Stimulated activated CD8-positive, alpha-beta memory T cell treated with anti-CD3 and anti-CD28 coated beads, Interleukin-12 subunit alpha, Interleukin-12 subunit beta, amount 100 ng/mL, for 24 hours (primary cell): ENCODE data around the gene ADIPOR2.

Experiments
- DNase-seq: peaks from one replicate; pipeline ENCODE4 v3.0.0-alpha.2; 2020; ENCODE audit errors: extremely low read depth

ADIPOR2 gene

DNA sequence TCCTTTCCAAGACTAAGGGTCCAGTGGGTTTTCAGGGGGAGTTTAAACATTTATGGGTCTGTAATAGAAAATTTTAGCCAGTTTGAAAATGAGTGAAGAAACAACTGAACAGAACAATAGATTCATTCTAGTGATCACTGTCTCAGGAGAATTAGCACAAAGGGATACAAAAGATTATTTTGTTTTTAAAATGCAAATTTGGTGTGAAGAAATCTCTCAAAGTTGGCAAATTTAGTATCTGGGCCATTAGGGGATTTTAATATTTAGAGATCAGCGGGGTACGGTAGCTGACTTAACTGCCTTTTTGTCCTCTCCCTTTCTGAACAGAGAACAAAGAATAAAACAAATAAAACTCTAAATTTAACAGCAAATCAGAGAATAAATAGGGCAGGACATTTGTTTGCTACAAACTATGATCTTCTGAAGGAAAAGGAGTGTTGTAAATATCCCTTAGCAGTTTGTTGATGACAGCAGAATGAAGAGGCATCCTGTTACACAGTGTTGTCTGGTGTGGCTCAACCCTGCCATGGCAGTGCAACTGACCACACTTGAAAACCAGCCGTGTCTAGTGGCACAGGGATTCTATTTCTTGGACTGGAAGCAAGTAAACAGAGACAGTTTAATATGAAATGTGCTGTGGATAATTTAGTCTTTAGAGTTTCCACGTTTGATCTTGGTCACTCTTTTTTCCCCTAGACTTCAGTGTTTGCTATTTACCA lies 83.2 kb downstream of the ADIPOR2 start:
- no peak for DNase-seq

DNA sequence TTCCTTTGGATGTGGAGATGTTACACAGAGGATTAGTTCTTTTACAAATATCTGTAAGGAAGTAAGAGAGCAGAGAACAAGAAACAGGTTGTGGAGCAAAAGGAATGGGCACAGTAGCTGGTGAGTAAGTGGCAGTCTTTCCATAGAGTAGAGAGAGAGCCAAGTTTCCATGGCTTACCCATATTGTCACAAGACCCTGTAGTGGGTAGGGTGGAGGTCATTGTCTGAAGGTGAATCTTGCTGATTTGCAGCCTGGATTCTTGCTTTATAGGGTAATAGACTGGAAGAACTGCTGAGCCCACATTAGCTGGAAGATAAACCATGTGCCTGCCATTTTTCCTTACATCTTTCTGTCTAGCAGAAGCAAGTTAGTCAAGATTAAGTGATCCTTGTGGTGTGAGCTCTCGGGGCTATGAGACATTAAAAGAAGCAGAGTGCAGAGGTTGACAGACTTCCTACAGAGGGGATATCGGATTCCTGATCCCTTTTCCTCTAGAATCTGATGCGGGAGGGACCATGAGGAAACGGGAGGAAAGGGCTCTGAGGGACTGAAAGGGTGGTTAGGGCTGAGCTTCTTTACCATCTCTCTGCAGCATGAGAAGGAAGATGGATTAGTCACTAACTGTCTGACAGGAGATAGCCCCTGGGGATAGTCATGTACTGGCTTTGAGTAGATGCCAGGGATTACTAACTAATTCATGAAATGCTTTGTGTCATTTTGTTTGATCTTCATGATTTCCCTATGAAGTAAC lies 85.5 kb downstream of the ADIPOR2 start:
- DNase-seq: no peak

DNA sequence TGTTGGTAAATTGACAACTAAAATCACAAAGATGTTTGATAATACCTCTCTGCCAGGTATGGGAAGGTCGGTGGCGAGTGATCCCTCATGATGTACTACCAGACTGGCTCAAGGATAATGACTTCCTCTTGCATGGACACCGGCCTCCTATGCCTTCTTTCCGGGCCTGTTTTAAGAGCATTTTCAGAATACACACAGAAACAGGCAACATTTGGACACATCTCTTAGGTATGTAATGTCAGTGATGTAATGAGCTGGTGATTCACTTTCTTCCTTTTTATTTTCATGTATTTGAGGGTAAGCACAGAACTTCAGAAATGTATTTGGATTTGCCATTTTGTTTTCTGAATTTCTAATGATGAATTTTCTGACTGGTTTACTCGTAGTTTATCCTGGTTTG lies 86.9 kb downstream of the ADIPOR2 start:
- DNase-seq: no peak

DNA sequence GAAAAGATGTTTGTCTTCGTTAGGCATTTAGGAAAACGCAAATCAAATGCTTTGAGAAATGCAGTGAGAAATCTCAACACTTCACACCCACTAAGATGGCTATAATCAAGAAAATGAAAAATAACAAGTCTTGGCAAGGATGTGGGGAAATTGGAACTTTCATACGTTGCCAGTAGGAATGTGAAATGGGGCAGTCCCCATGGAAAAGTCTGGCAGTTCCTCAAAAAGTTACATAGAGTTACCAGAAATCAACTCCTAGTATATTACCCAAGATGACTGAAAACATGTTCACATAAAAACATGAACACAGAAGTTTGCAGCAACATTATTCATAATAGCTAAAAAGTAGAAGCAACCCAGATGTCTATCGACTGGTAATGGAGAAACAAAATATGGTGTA lies 88.0 kb downstream of the ADIPOR2 start:
- no peak for DNase-seq

DNA sequence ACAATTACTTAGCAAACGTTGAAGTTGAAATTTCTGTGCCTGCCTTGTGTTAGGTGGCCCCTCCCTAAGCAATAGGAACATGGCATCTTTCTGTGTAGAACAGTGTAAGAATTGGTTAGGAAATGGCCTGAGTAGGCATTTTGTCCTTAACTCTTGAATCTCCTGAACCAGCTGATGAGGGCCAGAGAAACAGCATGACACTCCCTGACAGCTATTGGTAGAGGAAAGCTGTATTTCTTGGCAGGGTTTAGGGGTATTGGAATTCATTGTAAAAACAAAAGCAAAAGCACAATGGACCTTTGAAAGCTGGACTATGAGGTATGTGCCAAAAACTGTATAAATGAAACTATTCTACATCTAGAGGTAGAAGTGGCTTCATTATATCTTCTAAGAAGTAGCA lies 88.9 kb downstream of the ADIPOR2 start:
- DNase-seq: no peak

DNA sequence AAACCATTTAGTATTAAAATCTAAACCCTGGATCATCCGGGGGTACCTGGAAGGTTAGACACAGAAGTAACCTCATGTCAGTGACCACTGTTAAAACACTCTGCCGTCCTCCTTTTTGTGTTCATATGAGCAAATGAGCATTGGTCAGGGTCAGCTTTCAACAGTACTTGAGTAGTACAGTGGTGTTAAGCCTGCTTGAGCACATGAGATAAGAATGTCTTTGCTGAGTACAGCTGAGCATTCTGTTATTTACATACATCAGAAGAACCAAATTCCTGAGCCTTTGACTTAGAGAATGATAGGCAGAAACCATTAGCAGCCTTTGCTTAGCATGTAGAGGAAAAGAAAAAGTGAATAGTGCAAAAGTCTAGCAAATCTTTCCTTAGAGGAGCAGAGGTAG lies 90.9 kb downstream of the ADIPOR2 start:
- no peak for DNase-seq

DNA sequence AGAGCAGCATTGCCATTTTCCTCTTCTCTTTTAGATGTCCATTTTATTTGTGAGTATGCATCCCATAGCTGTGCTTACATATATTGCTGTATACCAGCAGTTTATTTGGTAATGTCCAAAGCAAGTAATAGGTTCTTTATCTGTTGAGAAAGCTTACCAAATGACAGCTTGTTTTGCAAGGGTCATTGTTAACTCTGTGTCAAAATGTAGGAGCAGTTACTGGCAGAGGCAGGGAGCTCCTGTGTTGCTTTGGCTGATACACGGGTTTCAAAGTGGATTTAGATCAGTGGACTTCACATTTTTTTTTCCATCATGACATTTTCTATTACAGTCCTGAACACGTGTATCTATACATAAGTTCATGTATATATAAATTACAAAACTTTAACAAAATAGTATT lies 91.3 kb downstream of the ADIPOR2 start:
- no peak for DNase-seq

DNA sequence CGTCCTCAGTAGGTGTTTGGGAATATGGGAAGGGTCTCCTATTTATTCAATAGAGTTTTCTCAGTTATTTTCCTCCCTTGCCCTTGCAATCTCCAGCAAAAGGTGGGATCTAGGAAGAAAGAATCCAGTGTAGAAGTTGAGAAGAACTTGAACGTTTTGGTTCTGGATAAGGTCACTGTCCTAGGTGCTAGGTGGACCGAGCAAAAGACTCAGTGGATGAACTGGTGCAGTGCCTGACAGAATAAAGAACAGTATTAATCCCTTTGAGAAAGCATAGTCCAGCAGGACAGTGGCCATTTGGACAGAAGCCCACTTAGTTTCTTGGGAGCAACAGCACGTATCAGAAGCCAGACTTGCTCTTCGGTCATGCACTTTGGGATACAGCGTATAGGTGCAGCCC lies 96.8 kb downstream of the ADIPOR2 start:
- DNase-seq: no peak

DNA sequence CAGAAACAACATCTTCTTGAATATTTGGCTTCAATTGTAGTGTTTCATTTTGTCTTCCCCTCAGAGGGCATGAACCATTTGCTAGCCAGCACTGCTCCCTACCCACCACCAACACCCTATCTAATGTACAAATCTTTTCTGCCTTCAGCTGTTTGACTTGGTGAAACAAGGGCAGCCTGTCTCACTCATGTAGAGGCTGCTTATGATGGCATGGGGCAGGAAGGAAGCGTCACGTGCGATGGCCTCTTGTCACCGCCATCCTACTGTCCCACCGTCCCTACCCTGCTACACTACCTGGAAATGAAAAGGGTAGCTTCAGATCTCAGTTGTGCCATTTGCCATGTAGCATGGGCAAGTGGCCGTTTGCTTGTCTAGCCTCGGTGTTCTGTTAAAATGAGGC lies 99.6 kb downstream of the ADIPOR2 start:
- no peak for DNase-seq

DNA sequence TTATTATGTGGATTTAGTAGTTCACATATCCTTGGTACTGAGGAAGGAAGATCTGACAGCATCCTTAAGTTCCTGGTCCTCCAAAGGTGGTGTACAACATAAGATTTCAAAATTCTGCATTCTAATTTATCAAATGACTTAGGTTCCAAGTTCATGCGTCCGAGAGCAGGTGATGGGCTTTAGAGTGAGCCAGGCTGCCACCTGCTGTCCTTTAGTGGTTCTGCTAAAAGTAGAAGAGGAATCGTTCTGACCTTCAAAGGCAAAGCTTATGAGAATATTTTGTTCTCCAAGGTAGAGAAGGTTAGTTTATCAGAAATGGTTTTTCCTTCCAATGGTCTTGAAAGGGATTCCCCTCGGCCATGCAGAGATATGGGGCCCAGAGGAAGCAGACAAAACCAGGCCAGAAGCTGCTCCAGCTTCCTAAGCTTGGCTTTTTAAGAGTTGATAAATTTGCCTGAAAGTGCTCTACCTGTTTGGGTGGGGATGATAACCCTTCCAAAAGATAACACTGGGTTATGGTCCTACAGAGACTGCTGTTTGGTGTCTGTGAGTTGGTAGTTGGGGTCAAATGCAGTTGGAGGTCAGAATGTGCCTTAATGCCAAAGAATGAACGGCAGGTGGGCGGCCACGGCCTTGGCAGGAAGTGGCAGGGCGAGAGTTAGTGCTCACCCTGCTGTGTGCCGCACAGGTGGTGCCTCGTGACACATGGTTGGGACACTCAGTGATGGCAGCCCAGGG lies 100.4 kb downstream of the ADIPOR2 start:
- DNase-seq: no peak

DNA sequence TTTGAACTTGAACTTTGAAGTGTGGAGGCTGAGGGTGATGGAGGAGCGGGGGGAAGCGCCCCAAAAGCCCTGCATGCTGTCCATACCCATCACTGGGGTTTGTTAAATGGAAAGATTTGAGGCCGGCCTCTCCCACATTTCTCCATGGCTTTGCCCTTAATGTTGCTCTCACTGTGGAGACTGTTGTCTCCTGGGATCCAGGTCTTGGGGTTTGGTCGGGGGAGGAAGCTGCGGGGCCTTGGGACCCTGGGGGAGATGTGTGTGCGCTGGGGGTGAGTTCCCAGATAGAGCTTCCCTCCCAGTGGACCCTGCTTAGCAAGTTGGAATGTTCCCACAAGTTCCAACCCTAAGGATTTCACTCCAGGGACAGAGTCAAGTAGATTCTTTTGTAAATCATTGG lies 101.5 kb downstream of the ADIPOR2 start:
- DNase-seq: no peak

DNA sequence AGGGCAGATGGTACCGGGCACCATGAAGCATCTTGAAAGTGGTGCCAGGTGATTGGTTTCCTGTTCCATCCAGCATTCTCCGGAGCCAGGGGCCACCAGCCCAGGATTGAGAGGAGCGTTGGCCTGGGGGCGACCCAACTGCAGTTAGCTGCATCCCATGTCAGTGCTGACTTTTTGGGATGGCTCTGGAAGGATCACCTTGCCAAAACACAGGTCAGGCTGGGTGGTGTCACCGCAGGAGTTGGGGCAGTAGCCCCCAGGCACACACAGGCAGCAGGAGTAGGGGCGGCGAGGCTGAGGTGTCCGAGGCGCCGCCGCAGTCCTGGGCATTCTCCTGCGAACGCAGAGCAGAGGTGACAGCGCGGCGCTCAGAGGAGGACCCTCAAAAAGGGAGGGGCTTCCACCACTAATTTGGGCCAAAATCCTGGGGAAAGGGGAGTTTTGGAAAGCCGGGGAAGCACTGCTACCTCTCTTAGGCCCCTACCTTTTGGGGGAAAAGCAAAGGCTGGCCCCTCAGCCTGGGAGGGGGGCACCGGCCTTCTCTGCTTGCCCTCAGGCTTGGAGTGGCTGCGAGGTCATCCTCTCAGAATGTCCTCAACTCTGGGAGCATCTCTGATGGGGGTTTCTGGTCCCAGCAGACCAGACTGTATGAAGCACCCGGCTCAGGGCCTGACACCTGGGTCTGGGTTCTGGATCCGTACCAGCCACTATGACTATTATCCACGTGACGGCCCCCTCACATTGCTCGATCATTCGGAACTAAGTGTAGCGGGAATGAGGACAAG lies 102.7 kb downstream of the ADIPOR2 start:
- no peak for DNase-seq

DNA sequence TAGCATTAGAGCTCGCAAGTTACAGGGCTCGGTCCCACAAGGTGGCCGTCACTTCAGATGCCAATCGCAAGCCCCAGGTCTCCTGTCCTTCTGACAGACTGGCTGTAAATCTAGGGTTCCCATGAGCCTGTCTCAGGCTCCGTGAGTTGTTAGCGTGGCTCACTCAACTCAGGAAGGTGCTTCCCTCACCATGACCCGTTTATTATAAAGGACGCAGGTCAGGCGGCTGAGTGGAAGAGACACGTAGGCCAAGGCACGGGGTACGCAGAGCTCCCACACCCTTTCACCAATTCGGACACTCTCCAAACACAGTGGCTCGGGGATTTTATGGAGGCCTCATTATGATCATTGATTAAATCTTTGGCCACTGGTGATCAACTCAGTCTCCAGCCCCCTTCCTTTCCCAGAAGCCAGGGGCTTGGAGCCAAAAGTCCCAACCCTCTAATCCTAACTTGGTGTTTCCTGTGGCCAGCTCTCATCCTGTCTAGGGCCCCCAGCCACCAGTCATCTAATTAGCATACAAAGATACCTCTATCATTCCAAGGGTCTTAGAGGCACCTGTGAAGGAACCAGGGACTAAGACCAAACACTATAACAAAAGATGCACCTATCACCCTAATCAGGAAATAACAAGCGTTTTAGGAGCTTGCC lies 103.7 kb downstream of the ADIPOR2 start:
- no peak for DNase-seq

DNA sequence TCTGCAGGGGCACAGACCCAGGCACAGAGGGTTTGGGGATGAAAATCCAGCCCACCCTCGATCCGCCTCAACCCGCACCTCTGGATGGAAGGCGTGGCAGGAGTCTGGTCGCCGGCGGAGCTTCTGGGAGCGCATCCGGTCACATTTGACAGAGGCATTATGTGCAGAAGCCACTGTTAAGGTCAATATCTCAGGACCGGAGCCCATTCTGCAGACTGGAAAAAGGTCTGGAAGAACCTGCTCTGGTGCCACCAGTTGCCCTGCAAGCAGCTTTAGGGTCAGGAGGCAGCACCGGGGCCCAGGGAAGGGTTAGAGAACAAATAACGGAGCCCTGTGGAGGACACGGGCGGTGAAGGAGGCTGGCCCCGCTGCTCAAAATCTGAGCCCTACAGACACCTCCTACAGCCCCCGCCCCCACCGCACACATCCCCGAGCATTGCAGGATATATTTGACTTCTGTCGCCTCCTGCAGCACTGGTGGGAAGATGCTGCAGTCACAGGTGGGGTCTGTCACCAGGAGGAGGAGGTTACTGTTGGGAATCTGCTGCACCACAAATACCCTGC lies 104.4 kb downstream of the ADIPOR2 start:
- no peak for DNase-seq

DNA sequence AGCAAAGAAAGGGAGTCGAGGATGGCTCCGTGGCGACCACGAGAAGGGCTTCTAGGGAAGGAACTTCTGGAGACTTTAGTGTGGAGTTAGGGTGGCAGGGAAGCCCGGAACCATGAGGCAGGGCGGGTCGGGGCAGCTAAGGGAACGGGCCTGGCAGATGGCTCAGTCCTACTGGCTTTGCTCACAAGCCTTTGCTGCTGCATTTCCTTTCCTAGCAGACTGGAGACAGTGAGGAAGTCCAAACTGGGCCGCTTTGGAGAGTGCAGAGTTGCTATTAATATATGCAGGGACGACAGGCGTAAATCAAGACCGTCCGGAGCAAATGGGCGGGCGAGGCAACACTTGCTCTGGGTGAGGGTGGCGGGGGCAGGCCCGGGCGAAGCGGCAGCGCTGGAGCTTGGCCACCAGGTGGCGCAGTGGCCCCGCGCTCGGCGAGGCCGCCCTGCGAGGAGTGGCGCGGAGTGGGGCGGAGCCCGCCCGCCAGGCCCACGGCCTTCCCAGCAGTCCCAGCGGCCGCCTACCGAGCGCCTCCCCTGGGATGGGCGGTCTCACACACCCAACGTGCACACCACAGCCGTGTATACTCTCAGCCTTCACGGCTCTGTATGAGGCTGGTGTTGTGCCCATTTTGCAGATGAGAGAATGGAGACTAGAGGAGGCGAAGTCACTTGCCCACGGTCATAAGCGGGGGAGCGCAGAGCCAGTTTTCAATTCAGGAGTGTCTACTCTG lies 105.1 kb downstream of the ADIPOR2 start:
- peak; percentile 85 for DNase-seq

DNA sequence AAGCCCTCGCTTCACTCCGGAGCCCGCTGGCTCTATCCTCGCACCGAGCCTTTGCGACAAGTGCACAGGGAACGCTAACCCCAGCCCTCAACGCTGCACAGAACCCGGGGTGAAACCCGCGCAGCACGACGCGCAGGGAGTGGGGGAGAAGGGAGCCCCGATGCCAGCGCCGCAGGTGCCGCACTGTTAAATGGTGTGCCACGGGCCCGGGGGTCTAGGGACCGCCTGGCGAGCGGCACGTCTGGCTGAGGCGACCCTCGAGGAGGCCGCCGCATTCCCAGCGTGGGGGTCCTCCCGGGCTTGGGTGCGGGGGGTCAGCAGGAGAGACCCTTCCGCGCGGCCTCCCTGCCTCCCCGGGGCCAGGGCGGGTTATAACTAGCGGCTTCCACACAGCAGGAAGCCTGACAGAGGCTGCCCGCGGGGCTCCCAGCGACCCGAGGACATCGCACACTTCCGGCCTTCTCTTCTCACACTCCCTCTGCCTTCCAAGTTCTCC lies 105.7 kb downstream of the ADIPOR2 start:
- DNase-seq: no peak

DNA sequence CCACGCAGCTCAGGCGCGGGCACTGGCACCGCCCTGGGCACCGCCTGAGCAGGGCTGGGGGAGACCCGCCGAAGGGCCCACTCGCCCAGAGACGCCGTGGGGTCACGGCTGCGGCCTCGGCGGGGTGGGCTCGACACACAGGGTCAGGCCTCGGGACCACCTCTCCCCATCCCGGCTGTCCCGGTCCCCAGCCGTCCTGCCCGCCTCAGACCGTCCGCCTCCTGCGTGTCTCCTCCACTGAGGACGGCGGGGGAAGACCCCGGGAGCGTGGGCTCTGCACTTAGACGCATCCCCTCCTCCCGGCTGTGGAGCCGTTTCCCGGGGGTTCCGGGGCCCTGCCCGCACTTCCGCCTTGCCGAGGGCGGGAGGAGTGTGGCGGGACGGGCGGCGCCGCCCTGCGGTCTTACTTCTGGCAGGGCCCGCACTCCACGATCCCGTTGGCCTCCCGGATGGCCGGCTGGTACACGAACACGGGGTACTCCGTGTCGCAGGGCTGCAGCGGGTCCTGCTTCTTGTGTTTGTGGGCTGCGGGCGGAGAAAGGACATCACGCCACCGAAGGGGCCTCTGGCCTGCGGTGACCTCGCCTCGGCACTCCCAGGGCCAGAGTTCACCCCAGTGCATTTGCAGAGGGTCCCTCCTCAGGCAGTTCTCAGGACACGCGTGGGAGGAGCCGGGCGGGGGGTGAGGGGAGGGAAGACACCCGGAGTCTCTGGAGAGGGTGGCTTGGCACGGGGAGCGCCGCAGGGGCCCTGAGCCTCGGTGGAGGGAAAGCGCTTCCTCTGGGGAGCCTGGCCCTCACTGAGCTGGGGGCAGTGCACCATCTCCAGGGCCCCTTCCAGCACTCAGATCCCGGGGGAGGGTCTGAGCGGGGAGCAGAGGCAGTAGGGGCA lies 106.4 kb downstream of the ADIPOR2 start:
- DNase-seq: no peak

DNA sequence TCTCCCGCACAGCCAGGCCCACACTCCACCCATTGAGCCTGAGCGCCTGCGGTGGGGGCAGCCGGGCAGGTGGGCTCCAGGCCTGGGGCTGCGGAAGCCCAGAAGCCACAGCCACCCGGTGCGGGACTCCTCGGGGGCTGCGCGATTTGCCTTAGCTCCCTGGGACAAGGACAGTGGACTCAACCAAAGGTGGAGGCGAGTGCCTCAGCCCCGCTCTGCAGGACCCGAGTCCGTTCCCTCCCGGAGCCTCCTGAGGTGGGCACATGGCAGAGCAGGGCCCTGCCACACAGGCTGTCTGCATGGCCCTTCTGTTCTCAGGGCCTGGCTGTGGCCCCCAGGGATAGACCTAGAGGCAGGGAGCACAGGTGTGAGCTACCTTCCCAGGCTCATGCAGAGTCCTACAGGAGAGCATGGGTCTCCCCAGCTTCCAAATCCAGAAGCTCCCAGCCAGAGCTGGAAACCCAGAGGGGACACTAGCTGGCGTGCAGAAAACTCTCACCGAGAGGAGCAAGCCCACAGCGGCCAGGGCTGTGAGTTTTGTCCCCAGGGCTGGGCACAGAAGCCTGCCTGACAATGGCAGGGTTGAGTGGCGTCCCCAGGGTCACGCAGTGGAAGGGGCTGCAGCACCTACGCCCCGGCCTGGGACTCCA lies 107.2 kb downstream of the ADIPOR2 start:
- no peak for DNase-seq

DNA sequence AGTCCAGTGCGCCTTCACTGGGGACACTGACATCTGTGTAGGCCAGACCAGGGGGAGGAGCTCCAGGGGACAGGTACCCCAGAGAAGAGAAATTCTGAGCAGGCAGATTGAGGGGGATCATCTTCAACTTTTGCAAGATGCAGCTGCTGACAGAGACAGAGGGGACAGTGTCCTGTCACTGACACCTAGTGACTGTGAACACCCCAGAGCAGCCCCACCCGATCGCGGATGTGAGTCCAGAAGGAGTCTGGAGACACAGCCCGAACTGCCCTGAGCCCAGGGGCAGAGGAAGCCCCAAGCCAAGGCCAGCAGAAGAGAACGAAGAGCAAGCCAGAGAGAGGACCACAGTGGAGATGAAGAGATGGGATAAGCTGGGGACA lies 107.8 kb downstream of the ADIPOR2 start:
- no peak for DNase-seq
